ENCODE measurements around the gene MRPL10.
A peak's percentile ranks its signal among the peaks of the same experiment; 100 is the strongest.

The MRPL10 gene

DNA sequence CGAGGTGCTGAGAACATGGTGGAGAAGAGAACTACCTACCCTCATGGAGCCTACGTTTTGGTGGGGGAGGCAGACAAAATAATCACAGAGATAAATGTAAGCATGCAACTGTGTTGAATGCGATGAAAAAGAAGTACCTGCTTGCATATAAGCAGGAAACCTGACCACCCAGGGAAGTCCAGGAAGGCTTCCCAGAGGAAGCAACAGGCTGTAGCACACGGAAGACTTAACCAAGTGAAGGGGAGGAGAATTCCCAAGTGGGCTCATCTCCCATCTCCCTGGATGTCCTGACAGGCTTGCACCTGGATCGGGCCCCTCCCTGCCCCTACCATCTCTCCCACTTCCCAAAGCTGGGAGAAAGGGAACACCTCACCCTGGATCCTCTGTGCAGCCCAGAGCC, 7.7 kb upstream of the MRPL10 start:
- no peak for DNase-seq

DNA sequence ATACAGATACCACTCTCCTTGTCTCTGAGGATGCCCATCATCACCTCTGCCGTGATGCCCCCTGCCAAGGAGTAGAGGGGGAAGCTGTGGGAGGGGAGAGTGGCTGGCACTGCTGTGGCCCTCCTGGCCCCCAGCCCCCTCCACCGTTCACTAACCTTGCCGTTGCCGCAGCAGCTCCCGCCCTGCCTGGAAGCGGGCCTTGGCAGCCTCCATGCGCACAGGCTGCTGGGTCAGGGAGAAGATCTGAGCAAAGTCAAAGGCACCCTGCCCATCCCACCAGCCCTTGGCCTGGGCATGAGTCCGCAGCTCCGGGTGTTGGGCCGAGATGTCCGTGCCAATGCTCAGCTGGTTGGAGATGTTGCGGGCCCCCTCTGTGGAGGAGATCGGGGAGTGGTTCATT, 7.3 kb upstream of the MRPL10 start:
- DNase-seq, result no peak

DNA sequence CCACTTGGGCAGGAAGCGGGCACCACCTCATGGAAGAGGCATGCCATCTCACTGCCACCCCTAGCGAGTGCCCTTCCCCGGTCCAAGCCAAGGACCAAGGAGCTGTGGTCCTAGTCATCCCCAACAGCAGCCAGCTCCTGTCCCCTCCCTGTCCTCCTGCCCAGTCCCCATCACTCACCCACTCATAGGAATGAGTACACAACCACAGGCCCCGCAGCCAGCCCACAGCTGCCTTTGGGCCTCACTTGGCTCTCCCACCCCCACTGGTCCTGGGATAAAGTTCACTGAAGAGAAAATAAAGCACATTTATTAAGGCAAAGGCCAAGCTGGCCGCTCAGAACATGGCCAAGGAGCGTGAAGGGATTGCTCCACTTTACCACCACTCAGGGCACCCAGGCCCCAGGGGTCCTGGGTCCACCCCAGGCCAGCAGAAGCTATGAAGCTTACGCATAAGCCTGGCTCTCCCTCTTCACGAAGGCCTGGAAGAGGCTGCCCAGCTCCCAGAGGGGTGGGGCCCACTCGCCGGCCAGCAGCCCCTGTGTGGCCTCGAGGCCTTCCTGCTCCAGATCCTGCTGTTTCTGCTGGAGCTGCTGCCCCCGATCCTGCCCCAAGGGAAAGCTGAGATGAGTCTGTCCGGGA, 6.2 kb upstream of the MRPL10 start:
- no peak for DNase-seq

DNA sequence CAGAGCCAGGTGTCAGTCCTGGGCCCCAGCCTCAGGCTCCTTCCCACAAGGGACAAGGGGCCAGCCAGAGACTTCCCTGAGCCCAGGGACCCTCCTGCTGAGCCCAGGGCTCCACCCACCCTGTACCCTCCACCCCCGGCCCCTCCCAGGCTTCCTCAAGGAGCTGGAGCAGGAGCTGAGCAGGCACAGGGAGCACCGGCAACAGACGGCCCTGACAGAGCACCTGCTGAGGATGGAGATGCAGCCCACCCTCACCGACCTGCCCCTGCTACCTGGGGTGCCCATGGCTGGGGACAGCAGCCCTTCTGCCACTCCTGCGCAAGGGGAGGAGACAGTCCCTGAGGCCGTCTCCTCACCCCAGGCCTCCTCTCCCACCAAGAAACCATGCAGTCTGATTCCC, 5.3 kb upstream of the MRPL10 start:
- no peak for DNase-seq

DNA sequence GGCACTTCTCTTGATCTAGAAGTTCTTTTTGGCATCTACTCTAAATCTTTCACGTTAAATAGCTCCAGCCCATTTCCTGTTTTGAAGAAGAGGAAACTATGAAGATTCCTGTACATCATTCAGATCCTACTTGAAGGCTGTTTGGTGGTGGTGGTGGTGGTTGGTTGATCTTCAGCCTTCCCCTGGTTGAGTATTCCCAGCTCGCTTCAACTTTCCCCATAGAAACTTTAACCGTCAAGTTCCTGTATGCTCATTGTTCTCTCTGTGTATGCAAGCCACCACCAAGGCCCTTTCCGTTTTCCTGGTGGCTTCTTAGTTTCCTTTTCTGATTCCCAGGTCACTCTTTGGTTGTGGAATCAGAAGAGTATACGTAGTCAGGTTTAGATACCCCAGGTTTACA, 3.4 kb upstream of the MRPL10 start:
- no peak for DNase-seq

DNA sequence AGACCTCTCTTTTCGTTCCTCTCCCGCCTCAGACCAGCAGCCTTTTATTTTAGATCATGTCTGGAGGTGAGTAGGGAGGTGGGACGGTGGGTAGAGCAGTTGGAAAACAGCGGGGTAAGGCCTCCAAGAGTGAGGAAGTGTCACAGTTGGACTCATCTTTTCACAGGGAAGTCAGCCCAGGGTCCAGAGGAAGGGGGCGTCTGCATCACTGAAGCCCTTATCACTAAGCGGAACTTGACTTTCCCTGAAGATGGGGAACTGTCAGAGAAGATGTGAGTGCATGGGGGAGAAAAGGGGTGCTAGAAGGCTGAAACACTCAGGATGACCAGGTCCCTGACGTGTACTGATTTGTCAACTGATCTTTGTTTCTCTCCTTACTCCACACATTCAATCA, 590 bp upstream of the MRPL10 start:
- peak; percentile 51 to 61 for DNase-seq

DNA sequence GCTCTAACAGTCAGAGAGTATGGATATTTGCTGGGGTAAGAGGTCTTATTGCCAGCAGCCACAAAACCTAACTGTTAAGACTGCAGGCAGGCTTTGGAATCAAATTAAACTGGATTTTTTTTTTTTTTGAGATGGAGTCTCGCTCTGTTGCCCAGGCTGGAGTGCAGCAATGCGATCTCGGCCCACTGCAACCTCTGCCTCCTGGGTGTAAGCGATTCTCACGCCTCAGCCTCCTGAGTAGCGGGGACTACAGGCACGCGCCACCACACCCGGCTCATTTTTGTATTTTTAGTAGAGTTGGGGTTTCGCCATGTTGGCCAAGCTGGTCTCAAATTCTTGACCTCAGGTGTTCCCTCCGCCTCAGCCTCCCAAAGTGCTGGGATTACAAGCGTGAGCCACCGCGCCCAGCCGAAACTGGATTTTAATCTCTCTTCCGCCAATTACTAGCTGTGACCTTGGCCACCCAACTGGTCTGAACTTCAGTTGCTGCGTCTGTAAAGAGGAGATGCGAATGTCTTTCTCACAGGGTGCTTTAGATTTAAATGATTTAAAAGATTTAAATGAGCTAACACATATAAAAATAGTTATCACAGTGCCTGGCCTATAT, 842 bp downstream of the MRPL10 start:
- DNase-seq, result no peak

DNA sequence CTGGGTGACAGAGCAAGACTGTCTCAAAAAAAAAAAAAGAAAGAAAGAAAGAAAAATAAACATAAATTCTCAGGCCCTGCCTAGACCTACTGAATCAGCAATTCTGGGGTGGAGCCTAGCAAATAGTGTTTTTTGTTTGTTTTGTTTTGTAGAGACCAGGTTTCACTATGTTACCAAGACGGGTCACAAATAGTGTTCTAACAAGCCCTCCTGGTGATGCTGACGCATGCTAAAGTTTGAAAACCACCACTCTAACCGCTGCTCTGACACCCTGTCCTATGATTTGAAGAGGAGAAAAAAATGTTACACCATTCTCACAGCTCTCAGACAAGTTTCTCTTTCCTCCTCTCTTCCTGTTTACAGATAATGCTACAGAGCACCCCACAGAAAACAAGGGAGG, 1.5 kb downstream of the MRPL10 start:
- no peak for DNase-seq

DNA sequence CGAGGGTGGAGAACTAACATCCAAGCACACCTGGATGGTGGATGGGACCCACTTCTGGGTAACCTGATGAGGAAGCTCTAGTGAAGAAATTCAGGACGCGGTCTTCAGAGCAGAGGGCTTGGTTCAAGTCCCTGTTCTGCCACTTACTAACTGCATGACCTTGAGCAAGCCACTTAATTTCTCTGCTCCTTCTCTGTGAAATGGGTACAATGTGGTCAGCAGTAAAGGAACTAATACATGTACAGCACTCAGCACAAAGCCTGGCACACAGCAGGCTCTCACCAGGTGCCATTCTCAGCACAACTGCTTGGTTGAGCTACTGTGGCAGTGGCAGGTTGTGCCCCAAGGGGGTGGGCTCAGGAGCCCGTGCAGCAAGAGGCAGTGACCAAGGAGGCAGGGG, 7.8 kb downstream of the MRPL10 start:
- no peak for DNase-seq

DNA sequence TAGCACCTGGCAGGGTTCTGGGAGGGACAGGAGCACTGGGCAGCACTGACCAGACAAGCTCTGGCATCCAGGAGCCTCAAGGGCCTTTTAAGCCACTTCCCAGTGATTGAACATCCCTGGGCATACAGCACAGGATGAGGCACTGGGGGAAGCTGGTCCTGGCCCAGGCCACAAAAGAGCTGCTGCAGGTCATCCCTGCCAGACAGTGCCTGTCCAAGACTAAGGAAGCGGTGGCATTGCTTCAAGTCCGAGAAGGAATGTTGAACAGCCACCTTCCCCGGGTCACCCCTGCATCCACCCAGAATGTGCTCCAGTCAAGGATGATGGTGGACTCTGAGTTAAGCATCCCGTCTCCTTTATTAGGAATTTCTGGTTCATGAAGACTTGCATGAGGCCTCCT, 8.6 kb downstream of the MRPL10 start:
- no peak for DNase-seq

DNA sequence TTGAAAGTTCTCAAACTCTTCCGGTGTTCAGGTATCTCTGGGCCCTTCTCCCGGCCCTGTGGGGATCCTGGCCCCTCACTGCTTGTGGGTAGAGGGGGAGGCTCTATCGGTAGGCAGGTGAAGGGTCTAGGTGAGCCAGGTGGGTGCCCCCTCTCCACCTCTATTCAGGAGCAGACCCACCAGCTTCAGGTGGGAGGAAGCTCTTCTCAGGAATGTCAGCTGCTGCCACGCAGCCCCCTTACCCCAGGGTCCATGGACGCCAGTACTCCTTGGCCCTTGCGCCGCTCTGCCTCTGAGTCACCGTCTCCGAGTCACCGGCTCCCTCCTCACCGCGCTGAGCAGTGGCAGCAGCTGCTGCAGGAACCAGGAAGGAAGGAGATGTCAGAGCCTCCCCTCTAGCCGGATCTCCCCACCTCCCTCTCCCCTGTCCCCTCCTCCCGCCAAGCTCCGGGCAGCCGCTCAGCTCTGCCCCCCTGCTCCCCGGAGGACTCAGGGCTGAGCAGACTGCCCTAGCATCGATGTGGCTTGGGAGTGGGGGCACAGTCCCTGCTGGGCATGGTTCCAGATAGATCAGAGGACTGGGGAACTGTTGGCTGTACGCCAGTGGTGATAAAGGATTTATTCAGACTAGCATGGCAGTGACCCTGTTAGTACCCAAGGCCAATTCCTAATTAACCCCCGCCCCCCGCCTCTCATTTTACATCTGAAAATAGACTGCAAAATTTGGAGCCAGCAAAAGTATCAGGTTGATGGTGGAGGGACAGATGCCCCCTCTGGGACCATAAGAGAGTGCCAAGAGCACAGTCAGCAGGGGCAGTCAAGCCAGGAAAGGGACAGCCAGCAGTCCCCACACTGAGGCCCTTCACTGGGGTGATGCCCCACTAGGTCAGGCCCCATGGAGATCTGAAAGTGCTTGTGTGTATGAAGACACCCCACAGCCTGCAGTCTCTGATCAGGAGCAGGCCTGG, 9.6 kb downstream of the MRPL10 start, which contains the start of gene OSBPL7:
Gene OSBPL7 (minus strand): TSS at position 371 of the 968 bp plus-strand sequence. CDS start 1,516 bp downstream, outside the sequence.
- peak; percentile 98 for DNase-seq

DNA sequence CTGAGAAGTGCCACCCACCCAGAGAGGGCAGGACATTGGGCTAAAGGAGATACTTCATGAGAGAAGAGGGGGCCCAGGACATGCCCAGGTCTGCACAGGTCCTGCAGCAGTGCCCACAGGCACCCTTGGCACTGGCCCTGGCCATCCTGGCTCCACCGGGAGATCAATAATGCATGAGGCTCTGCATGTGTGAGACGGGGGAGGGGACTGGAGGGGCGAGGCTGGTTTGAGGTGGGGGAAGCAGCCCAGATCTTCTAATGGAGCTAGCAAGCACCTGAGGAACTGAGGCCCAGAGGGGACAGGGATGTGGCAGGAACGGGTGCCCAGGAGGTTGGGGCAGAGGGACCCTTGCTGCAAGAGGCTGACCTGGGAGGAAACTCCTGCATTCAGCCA, 10.3 kb downstream of the MRPL10 start:
- no peak for DNase-seq

DNA sequence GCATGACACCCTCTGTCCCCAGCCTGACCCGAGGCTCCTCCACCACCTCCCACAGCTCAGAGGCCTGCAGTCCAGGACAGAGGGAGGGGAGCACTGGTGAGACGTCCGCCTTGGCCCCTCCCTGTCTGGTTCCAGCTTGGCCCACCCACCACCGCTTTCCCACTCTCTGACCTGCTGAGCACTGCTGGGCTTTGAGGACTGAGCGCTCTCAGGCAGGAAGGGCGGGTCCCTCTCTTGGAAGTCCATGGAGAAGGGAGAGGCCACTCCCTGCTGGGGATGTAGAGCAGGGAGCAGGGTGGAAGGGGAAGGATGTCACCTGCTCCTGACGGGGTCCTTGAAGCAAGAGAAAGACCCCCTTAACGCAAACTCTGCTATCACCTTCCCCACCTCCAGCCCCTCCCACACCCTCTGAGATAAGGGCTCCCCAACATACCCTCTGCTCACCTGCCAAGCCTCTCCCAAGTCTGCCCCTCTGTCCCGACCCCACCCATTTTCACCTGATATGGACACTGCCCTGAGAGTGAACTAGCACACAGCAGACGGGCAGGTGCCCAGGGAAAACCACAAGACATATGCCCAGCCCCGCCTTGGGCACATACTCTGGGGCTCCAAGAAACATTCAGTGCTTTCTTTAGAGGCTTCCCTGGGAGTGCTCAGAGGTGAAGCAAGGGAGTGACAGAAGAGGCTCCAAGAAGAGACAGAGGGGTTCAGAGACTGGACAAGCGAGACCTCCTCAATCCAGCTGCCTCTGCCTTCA, 11.1 kb downstream of the MRPL10 start:
- DNase-seq, result no peak

DNA sequence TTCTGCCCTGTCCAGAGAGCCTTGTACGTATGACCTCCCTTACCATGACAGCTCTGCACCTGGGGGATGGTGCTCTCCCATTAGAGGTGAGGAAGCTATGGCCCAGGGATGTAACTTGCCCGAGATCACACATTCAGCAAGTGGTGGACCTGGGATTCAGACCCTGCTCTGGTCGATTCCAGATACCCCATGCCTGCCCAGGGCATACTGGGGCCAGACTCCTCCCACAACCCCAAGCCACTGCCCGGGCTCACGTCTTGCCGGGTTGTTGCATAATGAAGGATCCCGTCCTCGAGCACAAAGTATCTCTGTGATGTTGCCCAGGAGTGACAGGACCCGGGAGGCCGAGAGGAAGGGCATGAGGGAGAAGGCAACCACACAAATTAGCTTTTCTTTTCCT, 11.9 kb downstream of the MRPL10 start:
- no peak for DNase-seq

DNA sequence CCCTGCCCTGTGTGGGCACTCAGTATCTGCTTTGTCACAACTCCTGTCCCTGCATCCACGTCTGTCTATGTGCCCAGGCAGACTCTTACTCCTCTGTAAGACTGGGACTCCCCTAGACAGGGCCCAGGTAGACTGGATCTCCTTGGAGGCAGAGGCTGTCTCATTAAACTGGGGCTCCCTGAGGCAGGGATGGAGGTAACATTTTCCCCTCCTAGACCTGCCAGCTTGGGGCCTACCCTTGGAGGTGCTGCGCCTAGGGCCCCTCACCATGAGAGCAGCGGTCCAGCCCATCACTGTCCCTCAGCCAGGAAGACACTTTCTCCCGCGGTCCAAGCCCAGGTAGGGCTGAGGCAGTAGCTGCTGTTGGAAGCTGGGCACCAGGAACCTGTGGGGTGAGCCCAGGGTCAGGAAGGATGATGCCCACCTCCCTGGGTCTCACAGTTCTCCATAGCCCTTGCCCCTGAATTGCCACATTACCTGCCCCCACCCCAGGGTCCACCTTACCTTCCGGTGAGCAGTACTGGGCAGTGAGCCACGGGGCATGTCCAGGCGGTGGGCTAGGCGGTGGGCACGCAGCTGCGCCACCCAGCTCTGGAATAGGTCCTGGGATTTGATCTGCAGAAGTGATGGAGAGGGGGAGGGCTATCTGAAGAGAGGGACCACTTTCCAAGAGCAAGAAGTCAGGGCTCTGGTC, 13.2 kb downstream of the MRPL10 start:
- DNase-seq, result no peak

DNA sequence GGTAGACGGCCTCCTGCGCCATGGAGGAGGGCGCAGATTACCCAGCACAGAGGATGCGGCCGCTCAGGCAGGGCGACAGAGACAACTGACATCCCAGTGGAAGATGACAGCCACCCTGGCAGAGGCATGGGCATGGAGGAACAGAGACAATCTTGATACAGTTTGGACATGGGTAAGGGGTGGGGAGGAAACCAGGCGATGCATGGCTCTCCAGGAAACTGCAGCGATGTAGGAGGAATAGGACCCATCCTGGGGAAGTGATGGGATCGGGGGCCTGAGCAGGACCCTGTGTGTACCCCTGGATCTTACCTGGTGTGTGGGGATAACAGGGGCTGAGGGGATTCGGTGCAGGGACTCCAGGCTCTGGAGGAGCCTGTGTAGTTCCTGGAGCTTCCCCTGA, 14.4 kb downstream of the MRPL10 start:
- DNase-seq, result no peak

DNA sequence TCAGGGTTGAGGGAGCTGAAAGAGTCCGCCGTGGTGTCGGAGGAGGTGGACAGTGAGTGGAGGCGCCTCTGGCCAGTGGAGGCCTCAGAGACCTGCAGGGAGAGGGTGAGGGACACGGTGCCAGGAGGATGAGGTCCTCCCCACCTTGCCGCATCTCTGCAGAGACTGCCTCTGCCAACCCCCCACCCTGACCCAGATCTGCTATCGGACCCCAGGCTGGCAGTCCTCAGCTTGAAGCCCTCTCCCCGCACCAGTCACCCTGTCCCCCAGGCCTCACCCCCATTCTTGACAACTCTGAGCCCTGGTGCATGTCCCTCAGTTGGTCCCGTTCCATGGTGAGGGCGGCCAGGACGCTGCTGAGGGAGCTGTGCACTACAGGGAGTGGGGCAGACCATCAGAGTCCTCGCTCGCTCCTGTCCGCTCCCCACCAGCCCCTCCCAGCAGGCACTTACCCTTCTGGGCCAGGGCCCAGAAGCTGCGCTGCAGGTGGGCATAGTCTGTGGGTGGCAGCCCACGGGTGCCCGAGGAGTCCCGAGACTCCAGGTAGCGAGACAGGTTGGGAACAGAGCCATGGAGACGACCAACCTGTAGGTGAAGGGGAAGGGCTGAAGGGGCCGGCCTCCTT, 15.1 kb downstream of the MRPL10 start:
- DNase-seq, result no peak

DNA sequence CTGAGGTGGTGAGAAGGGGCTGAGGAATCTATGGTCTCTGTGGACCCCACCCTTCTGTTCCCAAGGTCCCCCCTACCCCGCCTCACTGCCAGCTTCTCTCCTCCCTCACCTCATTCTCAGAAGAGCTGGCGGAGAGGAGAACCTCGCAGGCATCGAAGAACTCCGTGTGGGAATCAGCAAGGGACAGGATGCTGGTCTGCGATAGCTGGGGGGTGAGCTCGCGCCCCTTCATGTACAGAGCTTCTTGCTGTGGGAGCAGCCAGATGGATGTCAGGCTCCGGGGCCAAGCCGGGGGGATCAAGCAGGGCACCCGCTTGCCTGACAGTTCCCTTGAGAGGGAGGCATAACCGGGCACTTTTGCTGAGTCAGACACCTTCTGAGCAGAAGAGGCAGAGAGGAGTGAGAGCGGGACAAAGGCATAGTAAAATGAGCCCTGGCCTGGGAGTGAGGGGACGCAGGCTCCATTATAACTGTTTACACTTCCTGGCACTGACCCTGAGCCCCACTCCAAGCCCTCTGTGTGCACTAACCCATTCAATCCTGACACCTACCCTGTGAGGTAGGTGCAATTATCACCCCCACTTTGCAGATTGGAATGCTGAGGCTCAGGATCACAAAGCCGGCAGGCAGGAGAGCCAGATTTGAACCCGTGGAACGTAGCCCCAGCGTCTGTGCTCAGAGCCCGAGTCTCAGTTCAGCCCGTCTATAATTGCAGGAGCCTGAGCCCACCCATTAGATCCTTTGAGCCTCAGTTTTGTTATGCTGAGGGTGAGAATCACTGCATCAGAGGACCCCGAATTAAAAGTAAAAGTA, 16.0 kb downstream of the MRPL10 start:
- no peak for DNase-seq

DNA sequence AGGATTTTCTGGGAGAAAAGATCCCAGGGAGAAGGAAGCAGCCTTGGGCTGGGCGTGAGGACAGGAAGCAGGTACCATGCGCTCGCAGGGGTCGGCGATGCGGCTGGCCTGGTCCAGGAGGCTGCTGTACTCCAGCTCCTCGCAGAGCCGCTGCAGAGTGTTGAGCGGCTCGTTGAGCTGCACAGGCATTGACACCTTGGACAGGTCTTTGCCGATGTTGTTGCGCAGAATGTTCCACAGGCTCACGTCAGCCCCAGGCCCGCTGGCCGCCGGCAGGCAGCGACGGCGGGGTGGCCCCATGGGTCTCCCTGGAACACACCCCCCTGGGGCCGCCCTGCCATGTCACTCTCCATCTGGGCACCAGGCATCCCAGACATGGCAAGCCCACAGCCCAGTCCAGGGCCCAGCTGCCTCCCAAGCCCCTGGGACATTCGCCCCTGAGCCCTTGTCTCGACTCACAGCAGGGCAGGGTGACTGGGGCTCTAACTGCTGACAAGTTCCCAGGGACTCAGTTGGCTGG, 17.8 kb downstream of the MRPL10 start:
- no peak for DNase-seq

DNA sequence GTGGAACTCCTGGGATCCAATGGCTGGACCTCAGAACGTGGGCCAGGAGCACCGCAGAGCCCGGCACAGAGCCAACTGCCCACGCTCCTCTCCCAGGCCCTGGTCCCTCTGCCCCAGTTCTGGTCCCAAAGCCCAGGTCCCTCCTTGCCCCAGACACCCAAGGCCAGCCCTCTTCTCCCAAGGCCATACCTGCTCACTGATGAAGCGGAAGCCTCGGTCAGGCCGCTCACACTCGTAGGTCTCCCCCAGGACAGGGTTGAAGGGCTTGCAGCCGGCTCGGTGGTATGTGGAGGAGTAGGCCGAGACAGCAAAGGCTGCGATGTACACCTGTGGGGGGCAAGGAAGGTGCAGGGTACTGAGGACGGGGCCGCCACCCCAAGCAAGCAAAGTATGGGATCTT, 18.3 kb downstream of the MRPL10 start:
- no peak for DNase-seq

All from Kasumi-1 (cell line).